ENCODE results near the gene EOLA1. TPM values are rescaled to one million over a fixed set of nuclear protein-coding genes. Genes with fewer than 3 reads are reported as not detected.
"Not testable (repeated sequence)": the region's sequence is repeated elsewhere in the genome, so short reads cannot be mapped to it uniquely, and the experiment has no call there.

EOLA1 gene
- polyA plus RNA-seq, 3 donors, result 18.9 to 23.3 (median 21.8) TPM

- no peak for DNase-seq
Measured at GRCh38 chrX:149511081-149511480, 29.7 kb upstream of the EOLA1 start.

- DNase-seq, result no peak
Measured at GRCh38 chrX:149512225-149512885, 28.5 kb upstream of the EOLA1 start.

GRCh38 chrX:149513825-149514428 is 26.9 kb upstream of the EOLA1 start:
- DNase-seq, result no peak

- DNase-seq, result no peak
Measured at GRCh38 chrX:149515954-149516602, 24.7 kb upstream of the EOLA1 start.

GRCh38 chrX:149516604-149517003 is 24.2 kb upstream of the EOLA1 start:
- no peak for DNase-seq

- no peak for DNase-seq
Measured at GRCh38 chrX:149517308-149517707, 23.5 kb upstream of the EOLA1 start.

GRCh38 chrX:149518236-149518635 is 22.6 kb upstream of the EOLA1 start:
- no peak for DNase-seq

GRCh38 chrX:149520636-149521277 is 20.1 kb upstream of the EOLA1 start:
- not testable (repeated sequence) for DNase-seq

- no peak for DNase-seq
Measured at GRCh38 chrX:149521438-149521837, 19.4 kb upstream of the EOLA1 start.

- no peak for DNase-seq
Measured at GRCh38 chrX:149522916-149523315, 17.9 kb upstream of the EOLA1 start.

GRCh38 chrX:149525389-149525788 is 15.4 kb upstream of the EOLA1 start:
- not testable (repeated sequence) for DNase-seq

- not testable (repeated sequence) for DNase-seq
Measured at GRCh38 chrX:149525903-149526302, 14.9 kb upstream of the EOLA1 start.

- not testable (repeated sequence) for DNase-seq
Measured at GRCh38 chrX:149526318-149527033, 14.3 kb upstream of the EOLA1 start.

GRCh38 chrX:149527705-149528104 is 13.1 kb upstream of the EOLA1 start:
- no peak for DNase-seq

GRCh38 chrX:149528381-149528780 is 12.4 kb upstream of the EOLA1 start:
- DNase-seq, result no peak

- DNase-seq, result no peak
Measured at GRCh38 chrX:149531599-149531998, 9.2 kb upstream of the EOLA1 start.

GRCh38 chrX:149532868-149533267 is 7.9 kb upstream of the EOLA1 start:
- not testable (repeated sequence) for DNase-seq

- DNase-seq, result not testable (repeated sequence)
Measured at GRCh38 chrX:149533999-149534398, 6.8 kb upstream of the EOLA1 start.

GRCh38 chrX:149534926-149535602 is 5.7 kb upstream of the EOLA1 start:
- not testable (repeated sequence) for DNase-seq

GRCh38 chrX:149537474-149537873 is 3.3 kb upstream of the EOLA1 start:
- not testable (repeated sequence) for DNase-seq
